ENCODE results near the gene TACC3.
A peak's percentile ranks its signal among the peaks of the same experiment; 100 is the strongest.

- TF ChIP-seq EP300 (IDR thresholded peaks at IDR 0.05) (no peak), POLR2AphosphoS5 (IDR thresholded peaks at IDR 0.05) (peak in 1 of 4 donors; percentile 27)
Observed at GRCh38 chr4:1683736-1684505, 37.4 kb upstream of the TACC3 start, which contains the start of gene FAM53A.
